GM19324 (cell line): ENCODE data around the gene AGPAT4.
"Not testable (repeated sequence)": the region's sequence is repeated elsewhere in the genome, so short reads cannot be mapped to it uniquely, and the experiment has no call there.

Source experiments
- ATAC-seq: cut with Tn5 transposase; IDR thresholded peaks from one replicate; pipeline ENCODE4 v1.9.1; 2021; ENCODE audit warnings: mild to moderate bottlenecking, moderate library complexity; ENCODE audit not compliant: unreplicated experiment, low FRiP score

The AGPAT4 gene

GRCh38 chr6:161211380-161212035 is 62.4 kb downstream of the AGPAT4 start:
- no peak for ATAC-seq

- ATAC-seq: no peak
These were observed 63.0 kb downstream of the AGPAT4 start for GRCh38 chr6:161210857-161211256.

- ATAC-seq: no peak
These were observed 66.7 kb downstream of the AGPAT4 start for GRCh38 chr6:161207200-161207599.

- no peak for ATAC-seq
These were observed 68.8 kb downstream of the AGPAT4 start for GRCh38 chr6:161204866-161205557.

- ATAC-seq: no peak
These were observed 73.1 kb downstream of the AGPAT4 start for GRCh38 chr6:161200610-161201370.

- ATAC-seq: no peak
These were observed 74.0 kb downstream of the AGPAT4 start for GRCh38 chr6:161199850-161200249.

GRCh38 chr6:161198783-161199460 is 74.9 kb downstream of the AGPAT4 start:
- ATAC-seq: no peak

- ATAC-seq: no peak
These were observed 75.7 kb downstream of the AGPAT4 start for GRCh38 chr6:161198176-161198575.

- ATAC-seq: no peak
These were observed 78.5 kb downstream of the AGPAT4 start for GRCh38 chr6:161195386-161195785.

- ATAC-seq: no peak
These were observed 79.5 kb downstream of the AGPAT4 start for GRCh38 chr6:161194374-161194773.

GRCh38 chr6:161192636-161193411 is 81.0 kb downstream of the AGPAT4 start:
- no peak for ATAC-seq

- no peak for ATAC-seq
These were observed 82.2 kb downstream of the AGPAT4 start for GRCh38 chr6:161191671-161192070.

GRCh38 chr6:161191007-161191406 is 82.9 kb downstream of the AGPAT4 start:
- no peak for ATAC-seq

- ATAC-seq: no peak
These were observed 84.0 kb downstream of the AGPAT4 start for GRCh38 chr6:161189891-161190290.

GRCh38 chr6:161188547-161189465 is 85.1 kb downstream of the AGPAT4 start:
- ATAC-seq: no peak

GRCh38 chr6:161186173-161186769 is 87.6 kb downstream of the AGPAT4 start:
- ATAC-seq: no peak

GRCh38 chr6:161181121-161181520 is 92.7 kb downstream of the AGPAT4 start:
- no peak for ATAC-seq

GRCh38 chr6:161178155-161178554 is 95.7 kb downstream of the AGPAT4 start:
- not testable (repeated sequence) for ATAC-seq

- ATAC-seq: not testable (repeated sequence)
These were observed 97.4 kb downstream of the AGPAT4 start for GRCh38 chr6:161176428-161176827.
